Measurements from ENCODE around the gene ACSL4.

GRCh38 chrX:109629310-109629709 lies 103.7 kb downstream of the ACSL4 start:
- no peak for TF ChIP-seq POLR2A (IDR thresholded peaks at IDR 0.05)
- no peak for TF ChIP-seq CTCF (IDR thresholded peaks at IDR 0.05)
